Subcutaneous abdominal adipose tissue (tissue), 5 donors: Measurements from ENCODE around the gene ZNF682.
"Not testable (repeated sequence)": the region's sequence is repeated elsewhere in the genome, so short reads cannot be mapped to it uniquely, and the experiment has no call there.

ENCODE experiments used
- H3K27ac ChIP-seq: one replicate; pipeline ENCODE4 v1.7.0; 2013; ENCODE audit warnings: low read depth, mild to moderate bottlenecking, inconsistent platforms, low read length, moderate library complexity
- H3K27me3 ChIP-seq, 5 donors: one replicate each; pipeline ENCODE4 v1.7.0; 2013; ENCODE audit warnings: low read length in 5 of 5, inconsistent platforms in 1 of 5; ENCODE audit not compliant: control insufficient read depth in 5 of 5, insufficient read depth in 4 of 5
- H3K36me3 ChIP-seq, 5 donors: one replicate each; pipeline ENCODE4 v1.7.0; 2013; ENCODE audit warnings: low read length in 5 of 5; ENCODE audit not compliant: control insufficient read depth in 5 of 5, insufficient read depth in 5 of 5
- H3K4me1 ChIP-seq, 5 donors: one replicate each; pipeline ENCODE4 v1.7.0; 2013; ENCODE audit warnings: low read length in 5 of 5, mild to moderate bottlenecking in 3 of 5, moderate library complexity in 1 of 5; ENCODE audit not compliant: control insufficient read depth in 5 of 5, insufficient read depth in 5 of 5
- H3K4me3 ChIP-seq, 5 donors: one replicate each; pipeline ENCODE4 v1.7.0; 2013; ENCODE audit warnings: low read length in 5 of 5, low read depth in 1 of 5
- H3K9ac ChIP-seq, 5 donors: one replicate each; pipeline ENCODE4 v1.7.0; 2013; ENCODE audit warnings: low read length in 5 of 5, mild to moderate bottlenecking in 4 of 5, moderate library complexity in 3 of 5
- H3K9me3 ChIP-seq, 5 donors: one replicate each; pipeline ENCODE4 v1.7.0; 2013; ENCODE audit warnings: low read length in 5 of 5; ENCODE audit not compliant: control insufficient read depth in 5 of 5
- donor health status: healthy.
- donor health status: healthy.
- donor health status: healthy.
- donor health status: healthy.
- donor health status: healthy.

The ZNF682 gene

DNA sequence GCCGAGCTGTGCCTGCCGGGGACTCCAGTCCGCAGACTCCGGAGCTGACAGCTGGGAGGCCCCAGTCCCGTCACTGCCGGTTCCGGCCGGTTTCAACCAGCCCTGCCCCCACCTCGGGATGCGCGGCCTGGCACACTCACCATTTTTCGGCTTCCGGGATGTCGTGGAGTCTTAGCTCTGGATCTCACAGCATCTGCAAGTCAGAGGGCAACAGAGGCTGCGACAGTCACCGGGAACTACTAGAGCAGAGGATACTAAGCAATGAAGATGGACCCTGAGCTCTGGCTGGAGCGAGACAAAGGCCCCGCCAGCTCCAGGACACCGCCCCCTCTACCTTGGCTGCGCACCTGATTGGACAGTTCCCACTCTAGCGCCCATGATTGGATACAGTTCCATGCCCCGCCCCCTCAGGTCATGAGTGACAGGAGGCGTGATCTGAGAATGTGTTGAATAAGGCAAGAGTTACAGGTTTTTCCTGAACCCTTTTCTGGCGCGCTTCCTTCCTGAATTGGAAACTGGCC lies at the start of gene ZNF682:
Gene ZNF682 (minus strand): TSS at position 303 of the 521 bp plus-strand sequence. CDS start 160 bp downstream, at position 143.
- Histone ChIP-seq H3K4me1 (peaks cover 0 to 15% (median 12%) of the 10 kb centered on the region in 5 donors), H3K9ac (peak within 1 kb of the TSS; percentile 54 to 86 (median 70)), H3K27me3 (peaks cover 0 to 1% (median 0%) of the 10 kb centered on the region in 5 donors), H3K4me3 (peak within 1 kb of the TSS; percentile 83 to 98 (median 93)), H3K9me3 (no peaks in the 10 kb centered on the region), H3K36me3 (no peaks in the 10 kb centered on the region), H3K27ac (peak within 1 kb of the TSS; percentile 65)

DNA sequence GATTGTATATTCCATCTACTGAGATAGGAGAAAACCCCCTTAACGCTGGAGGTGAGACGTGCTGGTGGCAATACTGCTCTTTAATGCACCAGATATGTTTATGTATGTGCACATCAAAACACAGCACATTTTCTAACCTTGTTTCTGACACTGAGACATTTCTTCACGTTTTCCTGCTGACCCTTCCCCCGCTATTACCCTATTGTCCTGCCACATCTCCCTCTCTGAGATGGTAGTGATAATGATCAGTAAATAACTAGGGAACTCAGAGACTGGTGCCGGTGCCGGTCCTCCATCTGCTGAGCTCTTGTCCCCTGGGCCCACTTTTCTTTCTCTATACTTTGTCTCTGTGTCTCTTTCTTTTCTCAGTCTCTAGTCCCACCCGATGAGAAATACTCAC lies 43.6 kb upstream of the ZNF682 start:
- H3K9me3 ChIP-seq, H3K36me3 ChIP-seq, H3K27me3 ChIP-seq, H3K4me3 ChIP-seq, H3K9ac ChIP-seq, H3K27ac ChIP-seq: not testable (repeated sequence)
- peaks cover 0 to 17% (median 14%) of the 10 kb centered on the region in 5 donors for H3K4me1 ChIP-seq

DNA sequence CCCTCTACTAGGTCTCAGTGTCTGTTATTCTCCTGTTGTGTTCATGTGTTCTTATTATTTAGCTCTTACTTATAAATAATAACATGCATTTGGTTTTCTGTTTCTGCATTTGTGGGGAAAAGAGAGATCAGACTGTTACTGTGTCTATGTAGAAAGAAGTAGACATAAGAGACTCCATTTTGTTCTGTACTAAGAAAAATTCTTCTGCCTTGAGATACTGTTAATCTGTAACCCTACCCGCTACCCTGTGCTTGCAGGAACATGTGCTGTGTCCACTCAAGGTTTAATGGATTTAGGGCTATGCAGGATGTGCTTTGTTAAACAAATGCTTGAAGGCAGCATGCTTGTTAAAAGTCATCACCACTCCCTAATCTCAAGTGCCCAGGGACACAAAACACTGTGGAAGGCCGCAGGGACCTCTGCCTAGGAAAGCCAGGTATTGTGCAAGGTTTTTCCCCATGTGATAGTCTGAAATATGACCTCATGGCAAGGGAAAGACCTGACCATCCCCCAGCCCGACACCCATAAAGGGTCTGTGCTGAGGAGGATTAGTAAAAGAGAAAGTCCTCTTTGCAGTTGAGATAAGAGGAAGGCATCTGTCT lies 43.0 kb upstream of the ZNF682 start:
- not testable (repeated sequence) for H3K9me3 ChIP-seq, H3K27ac ChIP-seq, H3K9ac ChIP-seq, H3K4me3 ChIP-seq, H3K27me3 ChIP-seq, H3K36me3 ChIP-seq
- peaks cover 0 to 18% (median 15%) of the 10 kb centered on the region in 5 donors for H3K4me1 ChIP-seq

DNA sequence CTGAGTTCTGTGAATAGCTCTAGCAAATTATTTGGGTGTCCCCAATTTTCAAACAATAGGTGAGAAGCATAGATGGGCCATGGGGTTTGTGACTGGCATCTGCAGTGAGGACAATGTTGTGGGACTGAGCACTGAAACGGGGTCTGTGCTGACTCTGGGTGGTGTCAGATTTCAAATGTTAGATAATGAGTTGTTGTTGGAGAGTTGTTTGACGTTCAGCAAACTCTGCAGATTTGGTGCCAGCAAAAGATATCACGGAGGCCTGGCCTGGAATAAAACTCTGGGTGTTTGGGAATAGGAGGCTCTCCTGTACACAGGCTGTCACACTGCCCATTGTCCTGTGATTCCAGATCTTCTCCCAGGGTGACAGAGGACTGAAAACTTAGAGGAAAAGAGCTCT lies 41.4 kb upstream of the ZNF682 start:
- peaks cover 0 to 4% (median 0%) of the 10 kb centered on the region in 5 donors for H3K9me3 ChIP-seq
- peaks cover 0 to 18% (median 15%) of the 10 kb centered on the region in 5 donors for H3K4me1 ChIP-seq
- H3K36me3 ChIP-seq, result no peaks in the 10 kb centered on the region
- H3K4me3 ChIP-seq, result no peak overlapping the region
- no peaks in the 10 kb centered on the region for H3K27me3 ChIP-seq
- no peak overlapping the region for H3K9ac ChIP-seq
- no peak overlapping the region for H3K27ac ChIP-seq

DNA sequence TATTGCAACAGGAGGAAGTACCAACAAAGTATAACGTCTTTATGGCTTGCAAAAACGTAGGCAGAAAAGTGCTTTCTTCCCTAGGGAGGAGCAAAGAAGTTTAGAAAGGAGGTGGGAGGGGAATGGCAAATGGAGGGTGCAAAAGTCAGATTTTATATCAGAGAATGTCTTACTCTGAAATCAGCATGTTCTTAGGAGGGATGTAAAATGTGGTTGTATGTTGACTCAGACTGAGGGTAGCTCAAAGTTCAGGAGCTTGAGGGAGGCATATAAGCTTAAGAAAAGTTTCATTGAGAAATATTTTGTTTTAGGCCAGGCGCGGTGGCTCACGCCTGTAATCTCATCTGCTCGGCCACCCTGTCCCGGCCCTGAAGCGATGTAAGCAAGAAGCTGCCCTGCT lies 40.2 kb upstream of the ZNF682 start:
- no peaks in the 10 kb centered on the region for H3K27me3 ChIP-seq
- H3K4me3 ChIP-seq, result no peak overlapping the region
- H3K9me3 ChIP-seq, result peaks cover 0 to 4% (median 0%) of the 10 kb centered on the region in 5 donors
- no peak overlapping the region for H3K9ac ChIP-seq
- H3K27ac ChIP-seq, result no peak overlapping the region
- H3K36me3 ChIP-seq, result no peaks in the 10 kb centered on the region
- peaks cover 0 to 18% (median 15%) of the 10 kb centered on the region in 5 donors for H3K4me1 ChIP-seq

DNA sequence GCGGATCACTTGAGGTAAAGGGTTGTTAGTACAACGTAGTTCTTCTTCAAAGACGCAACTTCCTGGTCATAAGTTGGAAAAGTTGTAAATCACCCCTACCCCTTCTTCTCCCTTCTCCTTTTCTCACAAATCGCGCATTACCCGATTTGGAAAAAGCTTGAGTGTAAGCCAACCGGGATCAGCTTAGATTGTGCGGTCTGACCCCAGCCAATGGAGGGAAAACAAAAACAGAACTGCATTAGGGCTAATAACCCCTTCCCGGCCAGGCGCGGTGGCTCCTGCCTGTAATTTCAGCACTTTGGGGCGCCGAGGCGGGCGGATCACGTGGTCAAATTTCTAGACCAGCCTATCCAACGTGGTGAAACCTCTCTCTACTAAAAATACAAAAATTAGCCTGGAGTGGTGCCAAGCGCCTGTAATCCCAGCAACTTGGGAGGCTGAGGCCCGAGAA lies 39.3 kb upstream of the ZNF682 start:
- Histone ChIP-seq H3K27ac (no peak overlapping the region), H3K9ac (peak overlapping the region in 3 of 5 donors; percentile 0 to 73 (median 56)), H3K4me1 (peaks cover 0 to 18% (median 15%) of the 10 kb centered on the region in 5 donors), H3K9me3 (peaks cover 0 to 4% (median 0%) of the 10 kb centered on the region in 5 donors), H3K36me3 (no peaks in the 10 kb centered on the region), H3K27me3 (no peaks in the 10 kb centered on the region), H3K4me3 (peak overlapping the region; percentile 63 to 80 (median 79))

DNA sequence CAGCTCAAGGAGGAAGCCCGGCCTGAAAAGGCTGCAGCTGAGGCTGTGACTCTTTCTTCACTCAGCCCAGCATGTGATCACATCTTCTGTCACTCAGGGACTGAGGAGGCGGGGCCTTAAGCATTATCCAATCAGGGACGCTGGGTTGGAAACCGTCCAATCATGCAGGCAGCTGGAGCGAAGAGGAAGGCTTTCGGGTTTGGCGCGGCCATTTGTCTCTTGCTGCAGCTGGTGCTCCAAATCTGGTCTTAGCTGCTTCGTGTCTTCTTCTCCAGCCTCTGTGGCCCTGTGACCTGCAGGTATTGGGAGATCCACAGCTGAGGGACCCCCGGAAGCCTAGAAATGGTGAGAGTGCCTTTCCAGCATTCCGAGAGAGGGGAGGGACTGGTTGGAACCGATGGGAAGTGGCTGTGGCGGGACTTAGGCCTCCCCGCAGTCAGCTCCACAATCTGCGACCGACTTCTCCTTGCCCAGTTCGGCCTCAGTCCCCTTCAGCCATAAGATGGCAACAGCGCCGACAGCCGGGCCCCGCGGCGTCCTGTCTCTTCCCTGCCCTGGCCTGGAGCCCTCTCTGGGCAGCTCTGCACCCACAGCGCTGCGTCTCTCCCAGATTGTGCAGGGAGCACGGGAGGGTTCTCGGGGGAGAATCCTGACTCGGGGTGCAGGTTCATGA lies 38.6 kb upstream of the ZNF682 start, which contains the start of gene ZNF90:
Gene ZNF90 (plus strand): TSS at position 210 of the 673 bp plus-strand sequence. CDS start 133 bp downstream, at position 343.
- H3K4me3 ChIP-seq, result peak within 1 kb of the TSS; percentile 63 to 80 (median 79)
- H3K4me1 ChIP-seq, result peaks cover 0 to 18% (median 15%) of the 10 kb centered on the region in 5 donors
- peak within 1 kb of the TSS in 3 of 5 donors; percentile 0 to 73 (median 56) for H3K9ac ChIP-seq
- H3K9me3 ChIP-seq, result peaks cover 0 to 4% (median 0%) of the 10 kb centered on the region in 5 donors
- H3K36me3 ChIP-seq, result no peaks in the 10 kb centered on the region
- H3K27me3 ChIP-seq, result no peaks in the 10 kb centered on the region
- H3K27ac ChIP-seq, result no peak within 1 kb of the TSS

DNA sequence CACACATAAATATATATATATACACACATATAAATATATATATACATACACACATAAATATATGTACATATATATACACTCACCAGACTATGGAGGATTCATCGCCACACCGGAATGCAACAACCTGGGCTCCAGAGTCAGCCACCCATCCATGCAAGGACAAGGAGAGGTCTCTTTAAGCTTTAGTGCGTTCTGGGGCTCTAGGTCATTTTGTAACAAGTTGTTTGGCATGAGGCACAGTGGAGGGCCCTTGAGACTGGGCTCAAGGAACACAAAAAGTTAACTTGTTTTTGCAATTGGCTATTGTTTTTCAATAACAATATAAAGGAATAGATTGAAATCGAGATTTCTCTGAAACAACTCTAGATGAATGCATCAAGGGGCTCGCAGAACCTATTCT lies 33.6 kb upstream of the ZNF682 start:
- Histone ChIP-seq H3K27ac (no peak overlapping the region), H3K36me3 (no peaks in the 10 kb centered on the region), H3K9me3 (peaks cover 0 to 4% (median 0%) of the 10 kb centered on the region in 5 donors), H3K9ac (no peak overlapping the region), H3K4me1 (peaks cover 0 to 5% (median 1%) of the 10 kb centered on the region in 5 donors), H3K4me3 (no peak overlapping the region), H3K27me3 (peaks cover 0 to 3% (median 0%) of the 10 kb centered on the region in 5 donors)

DNA sequence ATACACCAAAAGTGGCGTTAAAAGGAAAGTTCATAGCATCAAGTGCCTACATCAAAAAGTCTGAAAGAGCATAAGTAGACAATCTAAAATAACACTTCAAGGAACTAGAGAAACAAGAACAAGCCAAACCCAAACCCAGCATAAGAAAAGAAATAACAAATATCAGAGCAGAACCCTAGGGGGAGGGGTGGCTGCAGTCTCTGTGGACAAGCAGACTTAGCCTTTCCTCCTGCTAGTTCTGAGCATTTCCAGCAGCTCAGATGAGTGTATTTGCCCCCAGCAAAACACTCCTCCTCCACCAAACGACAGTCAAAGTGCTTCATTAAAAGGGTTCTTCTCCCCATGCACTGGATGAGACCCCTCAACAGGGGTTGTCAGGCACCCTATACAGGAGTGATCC lies 31.4 kb upstream of the ZNF682 start:
- no peaks in the 10 kb centered on the region for H3K4me1 ChIP-seq
- H3K27ac ChIP-seq, result no peak overlapping the region
- H3K36me3 ChIP-seq, result no peaks in the 10 kb centered on the region
- H3K9me3 ChIP-seq, result peaks cover 0 to 8% (median 0%) of the 10 kb centered on the region in 5 donors
- H3K4me3 ChIP-seq, result no peak overlapping the region
- no peak overlapping the region for H3K9ac ChIP-seq
- peaks cover 0 to 10% (median 0%) of the 10 kb centered on the region in 5 donors for H3K27me3 ChIP-seq

DNA sequence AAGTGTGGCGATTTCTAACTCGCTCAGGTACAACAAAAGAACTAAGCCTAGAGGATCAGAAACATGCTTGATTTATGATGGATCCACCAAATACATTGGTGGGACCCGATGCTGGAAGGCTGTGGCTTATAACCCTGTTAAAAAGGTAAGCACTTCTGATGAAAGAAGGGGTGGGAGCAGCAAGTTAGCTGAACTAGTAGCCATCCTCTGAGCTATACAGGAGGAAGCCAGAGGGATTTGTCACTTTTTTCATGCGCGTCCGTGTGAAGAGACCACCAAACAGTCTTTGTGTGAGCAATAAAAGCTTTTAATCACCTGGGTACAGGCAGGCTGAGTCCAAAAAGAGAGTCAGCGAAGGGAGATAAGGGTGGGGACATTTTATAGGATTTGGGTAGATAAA lies 29.3 kb upstream of the ZNF682 start:
- not testable (repeated sequence) for H3K36me3 ChIP-seq, H3K9me3 ChIP-seq, H3K4me1 ChIP-seq, H3K27ac ChIP-seq, H3K27me3 ChIP-seq, H3K4me3 ChIP-seq, H3K9ac ChIP-seq
